Measurements from ENCODE around the gene KRT83.

KRT83 gene

DNA sequence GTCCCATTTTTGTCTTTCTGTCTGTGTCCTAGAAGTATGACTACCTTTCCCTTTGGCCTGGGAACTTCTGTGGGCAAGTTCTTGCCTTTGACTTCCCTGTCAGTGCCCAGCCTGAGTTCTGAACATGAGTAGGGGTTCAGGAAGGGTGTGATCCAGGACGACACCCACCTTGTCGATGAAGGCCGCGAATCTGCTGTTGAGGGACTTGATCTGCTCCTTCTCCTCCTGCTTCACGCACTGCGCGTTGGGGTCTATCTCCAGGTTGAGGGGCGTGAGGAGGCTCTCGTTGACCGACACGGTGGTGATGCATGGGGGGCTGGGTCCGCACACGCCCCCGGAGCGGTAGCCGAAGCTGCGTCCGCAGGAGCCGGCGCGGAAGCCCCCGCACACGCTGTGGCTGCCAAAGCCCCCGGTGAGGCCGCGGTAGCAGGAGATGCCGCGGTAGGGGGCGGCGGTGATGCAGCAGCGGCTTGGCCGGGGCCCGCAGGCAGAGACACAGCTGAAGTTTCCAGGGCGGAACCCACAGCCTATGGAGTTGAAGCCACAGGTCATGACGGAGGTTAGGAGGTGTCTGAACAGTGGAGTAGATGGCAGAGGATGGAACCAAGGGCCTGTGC lies at the start of gene KRT83:
TSS of gene KRT83 (minus strand) at position 615 of the 617 bp plus-strand sequence. CDS start at position 552, 63 bp downstream.
- DNase-seq: no peak

DNA sequence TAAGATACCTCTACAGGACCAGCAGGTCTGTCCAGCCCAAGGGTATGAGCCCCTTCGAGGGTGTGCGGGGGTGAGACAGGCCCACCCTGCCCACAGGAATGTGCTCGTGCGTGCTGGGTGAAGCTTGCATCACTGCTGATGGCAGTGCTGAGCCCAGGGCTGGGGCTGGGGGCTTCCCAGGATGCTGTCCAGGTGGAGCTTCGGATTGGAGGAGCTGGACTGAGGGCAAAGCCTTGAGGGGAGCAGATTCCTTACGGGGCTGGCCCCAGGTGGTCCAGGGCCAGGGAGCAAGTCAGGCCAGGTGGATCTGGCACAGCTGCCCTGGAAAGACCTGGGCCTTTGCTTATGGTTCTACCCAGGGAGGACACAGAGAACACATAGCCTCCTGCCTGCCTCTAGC lies 48.6 kb upstream of the KRT83 start:
- no peak for DNase-seq

DNA sequence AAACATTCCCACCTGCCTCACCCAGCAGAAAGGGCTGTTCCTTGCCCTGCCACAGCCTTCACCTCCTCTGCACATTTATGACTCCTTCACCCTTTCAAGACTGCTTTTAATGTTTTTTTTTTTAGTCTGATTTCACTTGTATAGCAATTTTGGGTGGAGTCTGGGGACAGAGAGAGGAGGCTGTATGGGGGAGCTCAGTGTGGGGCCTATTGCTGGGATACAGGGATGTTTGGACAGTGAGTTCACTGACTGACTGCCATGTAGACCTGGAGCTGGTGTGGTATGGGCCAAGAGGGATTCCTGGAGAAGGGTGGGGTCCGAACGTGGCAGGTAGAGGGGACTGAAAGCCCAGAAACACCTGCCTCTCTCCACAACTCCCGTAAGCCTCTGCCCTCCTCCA lies 48.0 kb upstream of the KRT83 start:
- DNase-seq: no peak

DNA sequence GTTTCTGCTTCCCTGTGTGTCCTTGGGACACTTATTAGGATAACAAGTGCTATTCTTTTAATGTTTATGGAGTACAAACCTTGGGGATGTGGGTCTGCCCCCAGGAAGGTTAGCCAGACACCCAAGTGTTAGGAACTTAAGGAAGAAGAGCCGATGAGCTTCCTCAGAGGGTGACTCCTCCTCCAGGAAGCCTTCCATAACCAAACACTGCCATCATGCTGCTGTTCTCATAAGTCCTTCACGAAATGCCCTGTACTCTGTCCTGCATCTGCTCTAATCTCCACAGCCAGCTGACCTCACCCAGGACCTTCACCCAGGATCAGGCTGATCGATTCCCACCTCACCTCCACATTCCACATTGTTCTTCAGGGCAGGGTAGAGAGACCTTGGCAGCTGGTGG lies 47.3 kb upstream of the KRT83 start:
- no peak for DNase-seq

DNA sequence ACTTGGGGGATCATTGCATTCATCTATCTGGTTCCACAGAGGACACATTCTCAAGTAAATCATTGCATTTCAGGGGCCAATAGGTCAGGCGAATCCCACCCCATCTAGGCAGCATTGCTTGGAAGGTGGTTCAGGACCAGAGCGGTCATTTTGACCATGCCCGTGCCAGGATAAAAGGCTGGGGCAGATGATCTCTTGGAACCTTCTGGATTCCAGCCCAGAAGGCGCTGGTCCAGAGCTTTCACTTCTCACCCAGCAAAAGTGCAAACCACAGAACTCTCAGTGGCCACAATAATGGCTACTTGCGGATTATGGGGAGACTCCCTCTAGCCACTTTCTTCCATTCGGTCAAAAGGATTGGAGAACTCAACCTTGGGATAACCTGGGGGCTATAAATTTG lies 46.7 kb upstream of the KRT83 start:
- DNase-seq: no peak

DNA sequence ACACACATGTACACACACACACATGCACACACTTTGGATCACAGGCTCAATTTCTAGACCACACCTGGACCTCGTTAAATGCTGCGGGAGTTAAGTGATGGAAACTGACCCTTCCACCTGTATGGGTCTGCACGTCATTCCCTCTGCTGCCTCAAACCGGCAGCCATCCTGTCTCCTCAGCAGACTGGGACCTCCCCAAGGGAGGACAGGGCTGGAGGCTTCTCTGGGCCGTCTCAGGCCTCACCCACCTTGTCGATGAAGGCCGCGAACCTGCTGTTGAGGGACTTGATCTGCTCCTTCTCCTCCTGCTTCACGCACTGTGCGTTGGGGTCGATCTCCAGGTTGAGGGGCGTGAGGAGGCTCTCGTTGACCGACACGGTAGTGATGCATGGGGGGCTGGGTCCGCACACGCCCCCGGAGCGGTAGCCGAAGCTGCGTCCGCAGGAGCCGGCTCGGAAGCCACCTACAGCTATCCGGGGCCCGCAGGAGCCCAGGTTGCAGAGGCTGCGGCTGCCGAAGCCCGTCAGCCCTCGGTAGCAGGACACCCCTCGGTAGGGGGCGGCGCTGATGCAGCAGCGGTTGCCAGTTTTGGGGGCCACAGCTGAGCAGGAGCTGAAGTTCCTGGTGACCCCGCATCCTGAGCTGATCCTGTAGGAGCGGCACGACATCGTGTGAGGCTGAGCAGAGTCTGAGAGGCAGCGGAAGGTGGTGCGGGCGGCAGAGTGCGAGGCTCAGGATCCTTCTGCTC lies 45.7 kb upstream of the KRT83 start, which contains the start of gene KRT85:
TSS of gene KRT85 (minus strand) at position 744 of the 748 bp plus-strand sequence. CDS start at position 668, 76 bp downstream.
- DNase-seq: no peak

DNA sequence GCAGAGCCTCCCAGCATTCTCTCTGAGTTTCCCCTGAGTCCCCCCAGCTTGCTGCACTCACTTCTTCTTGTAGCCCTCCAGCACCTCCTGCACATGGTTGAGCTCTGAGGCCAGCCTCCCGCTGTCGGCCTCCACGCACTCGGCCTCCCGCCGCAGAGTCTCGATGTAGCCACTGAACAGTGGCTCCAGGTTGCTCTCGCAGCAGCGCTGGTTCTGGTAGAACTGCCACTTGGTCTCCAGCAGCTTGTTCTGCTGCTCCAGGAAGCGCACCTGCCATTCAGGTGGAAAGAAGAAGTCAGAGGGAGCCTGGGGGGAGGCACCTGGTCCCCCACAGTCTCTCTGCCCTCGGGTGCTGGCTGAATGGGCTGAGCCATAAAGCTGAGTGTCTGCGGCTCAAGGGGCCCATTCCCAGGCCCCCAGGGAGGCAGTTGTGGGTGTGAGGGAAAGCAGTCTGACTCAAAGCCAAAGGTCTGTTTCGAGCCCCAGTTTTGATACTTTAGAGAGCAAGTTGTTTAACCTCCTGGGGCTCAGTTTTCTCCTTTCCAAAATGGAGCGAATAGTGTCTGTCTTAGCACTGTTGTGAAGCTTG lies 43.8 kb upstream of the KRT83 start:
- DNase-seq: no peak

DNA sequence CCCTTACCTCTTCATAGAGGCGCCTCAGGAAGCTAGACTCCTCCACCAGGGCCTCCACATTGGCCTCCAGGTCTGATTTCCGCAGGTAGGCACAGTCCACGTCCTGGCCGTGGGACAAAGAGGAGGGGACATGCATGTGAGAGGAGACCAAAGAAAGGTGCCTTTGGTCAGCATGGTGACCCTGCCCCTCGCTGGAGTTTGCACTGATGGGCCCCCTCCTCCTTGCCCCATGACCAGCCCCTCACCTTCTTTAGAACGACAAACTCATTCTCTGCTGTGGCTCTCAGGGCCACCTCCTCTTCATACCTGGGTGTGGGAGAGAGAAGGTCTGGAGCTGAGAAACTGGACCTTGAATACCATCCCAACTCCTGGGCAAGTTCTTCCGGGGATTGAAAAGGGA lies 42.9 kb upstream of the KRT83 start:
- no peak for DNase-seq

DNA sequence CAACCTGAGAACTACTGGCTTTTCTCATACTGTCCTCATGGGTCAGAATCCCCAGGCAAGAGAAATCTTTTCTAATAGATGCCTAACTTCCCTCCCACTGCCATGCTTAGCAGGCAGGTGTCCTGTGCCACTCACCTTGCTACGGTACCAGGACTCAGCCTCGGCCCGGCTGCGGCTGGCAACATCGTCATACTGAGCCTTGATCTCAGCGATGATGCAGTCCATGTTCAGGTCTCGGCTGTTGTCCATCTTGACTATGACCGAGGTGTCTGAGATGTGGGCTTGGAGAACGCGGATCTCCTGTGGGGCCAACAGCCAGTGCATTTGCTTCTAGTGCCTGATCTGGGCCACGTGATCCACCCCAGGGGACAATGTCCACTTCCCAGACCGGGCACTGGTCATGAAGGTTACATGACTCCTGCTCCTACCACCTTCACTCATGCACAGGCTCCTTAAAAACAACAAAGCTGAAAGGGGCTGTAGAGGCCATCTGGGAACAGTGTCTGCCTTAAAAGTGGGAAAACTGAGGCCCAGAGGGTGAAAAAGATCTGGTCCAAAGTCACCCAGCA lies 42.0 kb upstream of the KRT83 start:
- DNase-seq: no peak

DNA sequence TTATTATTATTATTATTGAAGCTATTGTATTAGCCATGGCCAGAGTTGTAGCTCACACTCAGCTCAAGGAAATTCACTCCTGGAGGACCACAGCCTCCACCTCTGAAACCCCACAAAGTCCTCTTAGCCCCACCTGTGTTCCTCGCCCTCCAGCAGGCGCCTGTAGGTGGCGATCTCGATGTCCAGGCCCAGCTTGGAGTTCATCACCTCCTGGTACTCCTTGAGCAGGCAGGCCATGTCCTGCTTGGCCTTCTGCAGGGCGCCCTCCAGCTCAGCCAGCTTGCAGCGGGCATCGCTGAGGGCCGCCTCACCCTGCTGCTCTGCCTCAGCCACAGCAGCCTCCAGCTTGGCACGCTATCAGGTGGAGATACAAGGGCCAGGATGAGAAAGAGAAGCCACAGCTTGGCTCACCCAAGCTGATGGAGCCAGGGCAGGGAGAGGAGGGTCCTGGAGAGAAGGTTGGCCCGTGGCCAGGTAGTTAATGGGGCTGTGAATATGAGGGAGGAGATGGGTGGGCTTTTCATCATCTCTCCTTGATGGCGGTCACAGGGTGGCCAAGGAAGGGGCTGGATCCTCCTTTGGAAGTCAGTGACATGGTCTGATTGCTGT lies 41.0 kb upstream of the KRT83 start:
- no peak for DNase-seq

DNA sequence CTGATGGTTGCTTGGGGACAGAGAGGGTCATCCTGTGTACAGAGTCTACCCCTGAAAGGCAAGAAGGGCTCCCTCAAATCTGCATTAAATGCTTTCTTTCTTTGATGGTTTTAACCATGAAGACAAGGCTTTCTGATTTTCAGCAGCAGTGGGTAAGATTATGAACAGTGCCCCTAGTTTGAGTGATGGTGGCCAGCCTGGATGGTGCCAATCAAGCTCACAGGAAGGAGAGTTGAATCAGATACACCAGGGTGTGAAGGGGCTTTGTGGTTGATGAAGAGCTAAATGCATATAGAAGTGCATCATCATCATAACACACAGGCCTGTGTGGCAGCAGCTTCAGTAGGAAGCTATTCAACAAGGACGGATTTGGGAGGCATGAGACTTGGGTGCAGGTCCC lies 40.4 kb upstream of the KRT83 start:
- no peak for DNase-seq

DNA sequence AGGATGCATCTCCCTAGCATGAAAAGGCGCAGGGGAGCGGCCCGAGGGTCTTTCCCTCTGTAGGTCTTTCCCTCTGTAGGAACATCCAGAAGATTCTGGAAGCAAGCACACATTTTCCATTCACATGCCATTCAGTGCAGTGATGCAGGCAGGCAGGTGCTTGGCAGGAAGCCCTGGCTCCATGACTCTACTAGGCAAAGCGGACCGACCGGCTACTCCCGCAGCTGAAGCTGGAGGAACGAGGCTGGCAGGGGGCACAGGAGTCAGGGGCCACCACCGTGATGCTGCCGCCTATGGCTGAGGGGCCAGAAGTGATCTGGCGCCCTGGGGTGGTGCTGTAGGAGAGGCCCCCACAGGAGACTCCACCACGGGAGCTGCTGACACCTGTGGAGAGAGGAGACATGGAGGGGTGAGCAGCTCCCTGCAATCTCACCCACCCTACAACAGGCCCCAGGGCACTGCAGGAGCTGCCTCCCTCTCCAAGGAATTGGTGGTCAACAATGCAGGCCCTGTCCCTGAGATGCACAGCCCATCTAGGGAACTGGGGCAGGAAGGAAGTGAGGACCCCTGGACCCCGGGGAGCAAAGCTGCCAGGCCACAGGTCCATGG lies 39.6 kb upstream of the KRT83 start:
- DNase-seq: no peak

DNA sequence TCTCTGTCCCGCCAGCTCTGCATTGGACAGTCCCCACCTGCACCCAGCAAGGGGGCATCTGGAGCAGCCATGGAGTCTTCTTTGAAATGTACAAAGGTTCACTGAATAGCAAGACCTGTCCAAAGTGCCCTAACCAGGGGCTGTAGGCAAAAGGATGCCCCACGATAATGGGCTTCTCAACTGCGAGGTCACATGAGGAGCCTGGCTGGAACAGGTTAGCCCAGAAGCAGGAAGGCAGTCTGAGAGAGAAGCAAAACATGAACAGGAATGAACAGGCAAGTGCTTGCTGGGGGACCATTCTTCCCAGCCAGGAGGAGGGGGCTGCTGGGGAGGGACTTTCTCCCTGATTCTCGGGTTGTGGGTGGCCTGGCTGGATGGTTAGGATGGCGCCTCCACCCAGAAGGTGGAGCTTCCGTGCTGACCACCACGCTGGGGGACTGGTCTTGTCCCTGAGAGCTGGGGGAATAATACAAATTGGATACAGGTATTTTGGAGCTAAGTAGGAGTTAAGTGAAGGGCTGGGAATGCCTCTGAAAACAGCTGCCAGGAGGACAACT lies 39.0 kb upstream of the KRT83 start:
- DNase-seq: no peak

DNA sequence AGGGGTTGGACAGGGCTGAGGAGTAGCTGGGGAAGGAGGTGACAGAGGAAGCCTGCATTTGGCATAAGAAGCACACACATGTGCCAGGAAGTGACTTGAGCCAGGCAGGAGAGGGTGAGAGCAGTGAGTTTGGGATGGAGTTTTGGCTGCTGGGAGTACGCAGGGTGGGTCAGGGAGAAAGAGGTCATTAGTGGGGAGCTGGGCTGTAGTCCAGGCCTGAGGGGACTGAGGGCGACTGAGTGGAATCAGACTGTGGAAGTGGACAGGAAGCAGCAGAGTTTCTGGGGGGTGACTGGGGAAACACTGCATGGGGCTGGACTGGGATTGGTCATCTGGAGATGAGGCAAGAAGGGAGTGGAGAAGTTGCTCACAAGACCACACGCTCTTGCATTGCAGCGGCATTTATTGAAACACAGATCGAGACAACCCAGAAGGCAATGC lies 38.4 kb upstream of the KRT83 start:
- DNase-seq: no peak

DNA sequence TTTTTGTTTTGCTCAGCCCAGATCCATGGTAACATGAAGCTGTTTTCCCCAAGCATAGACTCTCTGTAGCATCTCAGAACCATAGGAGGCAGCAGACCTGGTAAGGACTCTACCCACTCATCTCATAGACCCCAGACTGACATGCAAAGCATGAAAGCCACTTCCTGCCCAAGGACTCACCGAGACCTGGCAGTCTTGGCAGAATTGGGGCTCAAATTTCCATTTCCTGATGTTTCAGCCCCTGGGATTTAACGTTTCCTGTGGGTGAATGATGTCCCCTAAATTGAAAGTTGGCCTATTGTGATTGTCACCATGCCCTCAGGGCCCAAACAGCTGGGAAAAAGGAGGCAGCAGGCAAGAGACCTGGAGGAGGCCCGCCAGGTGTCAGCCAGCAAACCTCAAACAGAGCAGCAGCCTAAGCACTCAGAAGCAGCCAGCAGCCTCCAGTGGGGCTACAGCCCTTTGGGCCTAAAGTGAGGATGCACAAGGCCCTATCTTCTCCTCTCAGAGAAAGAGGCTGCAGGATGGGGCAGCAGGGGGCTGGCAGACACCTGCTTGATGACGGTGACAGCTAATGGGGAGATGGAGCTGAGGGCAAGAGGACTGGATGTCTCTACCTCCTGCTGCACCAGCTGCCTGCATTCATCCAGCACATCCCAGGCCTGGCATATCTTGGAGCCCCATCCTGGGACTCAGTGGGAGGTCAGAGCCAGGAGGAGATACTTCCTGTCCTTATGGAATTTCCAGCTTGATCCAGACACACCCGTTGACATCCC lies 37.6 kb upstream of the KRT83 start:
- DNase-seq: no peak

DNA sequence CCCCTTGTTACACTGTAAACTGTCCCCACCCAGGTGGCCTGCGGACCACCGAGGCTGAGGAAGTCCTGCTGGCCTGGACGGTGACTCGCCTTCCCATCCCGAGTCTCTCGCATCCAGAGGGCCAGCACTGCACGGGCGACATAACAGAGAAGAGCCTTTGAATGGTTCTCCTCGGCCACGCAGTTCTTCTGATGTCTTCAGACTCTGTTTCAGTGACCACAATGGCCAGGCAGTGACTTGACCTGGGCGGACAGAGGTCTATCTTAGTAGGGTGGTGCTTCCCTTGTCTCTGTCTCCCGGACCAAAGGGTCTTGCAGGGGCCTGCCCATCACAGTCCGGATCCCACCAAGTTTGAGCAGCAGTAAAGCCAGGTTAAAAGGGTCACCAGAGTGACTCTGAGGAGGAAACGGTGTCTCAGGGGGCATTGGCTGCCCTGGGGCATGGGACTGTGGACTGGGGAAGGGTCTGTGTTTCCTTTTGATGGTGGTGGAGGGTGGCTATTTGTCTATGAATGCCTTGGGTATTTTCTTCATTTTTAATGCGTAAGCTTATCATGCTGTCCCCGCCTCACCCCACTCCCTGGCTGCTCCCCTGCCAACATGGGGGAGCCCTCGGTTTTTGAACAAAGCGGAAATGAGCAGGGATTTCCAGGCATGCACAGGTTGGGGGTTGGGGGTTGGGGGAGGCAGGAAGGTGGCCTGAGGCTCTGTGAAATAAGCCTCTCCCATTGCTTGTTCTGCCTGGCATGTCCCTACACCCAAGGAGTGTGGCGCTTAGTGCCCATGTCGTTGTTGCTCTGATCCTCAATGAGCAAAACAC lies 35.8 kb upstream of the KRT83 start:
- DNase-seq: no peak

DNA sequence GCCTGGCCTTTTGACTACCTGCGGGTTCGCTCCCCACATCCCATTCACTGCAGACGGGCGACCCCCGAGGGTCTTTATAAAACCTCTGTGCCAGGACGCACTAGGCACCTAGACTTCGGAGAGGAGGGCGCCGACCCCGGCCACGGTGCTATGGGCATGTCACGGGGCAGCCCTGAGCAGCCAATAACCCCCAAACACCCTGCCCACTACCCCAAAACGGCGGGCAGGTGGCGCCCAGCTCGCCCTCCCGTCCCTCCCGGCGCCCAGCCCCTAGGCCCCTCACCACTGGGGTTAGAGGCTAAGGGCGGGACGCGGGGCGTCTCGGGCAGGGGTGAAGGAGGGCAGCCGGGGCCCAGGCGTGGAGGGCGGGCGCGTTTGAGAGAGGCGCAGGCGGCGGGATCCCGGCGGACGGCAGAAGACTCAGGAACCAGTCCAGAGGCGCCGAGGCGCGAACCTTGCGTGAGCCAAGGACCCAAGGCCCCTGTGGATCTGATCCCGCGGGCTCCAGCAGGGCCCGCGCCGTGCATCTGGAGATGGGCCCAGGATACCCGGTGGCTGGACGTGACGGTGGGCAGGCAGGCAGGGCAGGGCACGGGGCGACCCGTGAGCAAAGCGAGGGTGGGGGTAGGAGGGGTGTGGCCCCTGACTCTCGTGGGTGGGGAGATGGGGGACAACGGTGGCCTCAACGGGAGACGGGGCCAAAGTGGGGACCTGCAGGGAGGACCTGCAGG lies 35.0 kb upstream of the KRT83 start:
- DNase-seq: no peak

DNA sequence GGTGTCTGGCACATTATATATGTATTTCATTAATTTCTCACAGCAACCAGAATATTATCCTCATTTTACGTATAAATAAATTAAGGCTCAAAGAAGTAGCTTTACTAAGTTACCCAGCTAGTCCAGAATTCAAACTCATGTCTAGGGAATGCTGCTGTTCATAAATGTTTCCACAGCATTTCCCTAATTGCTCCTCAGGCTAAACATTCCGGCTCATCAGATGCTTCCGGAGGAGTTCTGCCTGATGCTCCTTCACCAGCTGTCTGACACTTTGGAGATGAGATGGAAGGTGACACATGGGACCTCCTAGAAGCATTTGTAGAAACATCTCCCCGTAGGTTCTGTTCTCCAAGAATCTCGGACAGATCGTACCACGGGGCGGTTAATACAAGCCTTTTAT lies 34.0 kb upstream of the KRT83 start:
- DNase-seq: no peak

DNA sequence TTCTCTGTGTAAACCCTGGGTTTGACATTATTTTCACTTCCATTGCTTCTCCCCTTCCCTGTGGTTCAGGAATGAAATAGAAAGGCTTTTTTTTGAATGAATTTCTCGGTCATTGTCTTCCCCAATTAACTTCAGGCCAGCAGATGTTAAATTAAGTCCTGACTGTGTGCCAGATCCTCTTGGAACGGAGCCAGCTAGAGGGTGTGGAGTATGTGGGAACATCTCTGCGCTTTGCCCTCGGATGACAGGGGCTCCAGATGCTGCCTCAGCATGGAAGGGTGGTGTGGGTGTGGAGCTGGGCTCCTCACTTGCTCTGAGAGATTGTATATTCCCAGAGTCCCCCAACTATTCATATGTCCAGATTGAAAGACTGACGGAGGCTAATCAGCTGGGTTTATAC lies 33.0 kb upstream of the KRT83 start:
- DNase-seq: no peak

DNA sequence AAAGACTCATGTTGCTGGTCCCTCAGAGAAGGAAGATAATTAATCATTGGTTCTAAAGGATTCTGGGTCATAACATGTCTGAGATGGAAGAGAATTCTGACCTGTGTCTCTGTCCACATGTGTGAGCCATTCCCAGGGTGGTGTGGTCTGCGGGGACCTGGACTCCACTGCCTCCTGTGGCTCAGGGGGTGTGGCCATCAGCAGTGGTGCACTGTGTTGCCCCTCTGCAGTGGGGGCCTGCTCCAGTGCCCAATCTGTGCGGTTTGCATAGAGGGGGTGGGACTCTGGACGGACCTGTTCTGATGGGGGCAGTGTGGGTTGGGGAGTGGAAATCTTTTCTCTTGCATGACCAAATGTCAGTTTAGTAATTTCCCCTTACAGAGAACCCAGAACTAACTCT lies 32.6 kb upstream of the KRT83 start:
- no peak for DNase-seq
